Measurements from ENCODE around the gene OLFML2A.

The OLFML2A gene

DNA sequence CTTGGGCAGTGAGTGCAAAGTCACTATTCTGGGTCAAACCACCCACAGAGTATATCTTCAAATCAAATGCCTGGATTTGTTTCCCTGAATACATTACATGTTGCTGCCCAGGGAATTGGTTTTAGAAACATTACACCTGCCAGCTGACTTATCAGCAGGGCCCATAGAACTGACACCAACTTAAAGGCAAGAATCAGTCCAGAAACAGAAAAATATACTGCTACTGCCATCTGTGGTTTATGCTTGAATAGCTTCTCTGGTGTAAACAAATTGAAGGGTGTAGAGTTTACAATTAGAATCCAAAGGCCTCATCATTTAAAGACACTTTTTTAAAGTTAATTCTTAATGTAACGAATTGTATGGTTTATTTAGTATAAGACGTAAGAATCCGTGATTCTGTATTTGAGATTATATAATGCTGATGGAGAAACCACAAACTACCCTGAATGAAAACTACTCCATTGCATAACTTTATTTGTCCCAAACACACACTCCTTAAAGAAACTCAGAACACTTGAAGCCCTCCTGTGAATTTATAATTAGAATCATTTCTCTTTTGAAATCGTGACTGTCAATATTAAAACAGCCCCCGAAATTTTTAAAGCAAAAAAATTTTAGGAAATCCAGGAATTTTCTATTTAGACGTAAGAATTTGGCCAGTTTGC, 12.0 kb upstream of the OLFML2A start (continued):
- TF ChIP-seq, protein P1, sequence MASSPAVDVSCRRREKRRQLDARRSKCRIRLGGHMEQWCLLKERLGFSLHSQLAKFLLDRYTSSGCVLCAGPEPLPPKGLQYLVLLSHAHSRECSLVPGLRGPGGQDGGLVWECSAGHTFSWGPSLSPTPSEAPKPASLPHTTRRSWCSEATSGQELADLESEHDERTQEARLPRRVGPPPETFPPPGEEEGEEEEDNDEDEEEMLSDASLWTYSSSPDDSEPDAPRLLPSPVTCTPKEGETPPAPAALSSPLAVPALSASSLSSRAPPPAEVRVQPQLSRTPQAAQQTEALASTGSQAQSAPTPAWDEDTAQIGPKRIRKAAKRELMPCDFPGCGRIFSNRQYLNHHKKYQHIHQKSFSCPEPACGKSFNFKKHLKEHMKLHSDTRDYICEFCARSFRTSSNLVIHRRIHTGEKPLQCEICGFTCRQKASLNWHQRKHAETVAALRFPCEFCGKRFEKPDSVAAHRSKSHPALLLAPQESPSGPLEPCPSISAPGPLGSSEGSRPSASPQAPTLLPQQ (tag by site-specific recombination; IDR thresholded peaks at IDR 0.05), result 0 out of 2 replicates have a peak, but pooled peaks have one; percentile 36

DNA sequence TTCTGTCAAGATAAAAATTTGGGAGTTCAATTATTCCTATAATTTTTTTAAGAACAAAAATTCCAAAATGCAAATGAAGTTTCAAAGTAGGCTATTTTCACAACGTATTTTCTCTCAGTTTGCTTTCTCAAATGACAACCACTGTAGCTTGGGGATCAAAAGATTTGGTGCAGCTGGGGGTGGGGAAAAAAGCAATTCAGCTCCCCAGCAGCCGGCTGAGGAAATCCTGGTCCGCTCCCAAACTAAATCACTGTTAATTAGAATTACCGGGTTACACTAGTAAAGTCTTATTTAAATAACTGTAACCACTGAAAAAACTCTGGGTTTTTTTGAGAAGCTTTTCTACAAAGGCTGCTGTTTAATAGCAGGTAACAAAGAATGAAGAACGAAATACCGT, 11.5 kb upstream of the OLFML2A start:
- Histone ChIP-seq H3K9me3 (ENCODE audit: control insufficient read depth, insufficient read depth, low read depth, low read length) (no peaks in the 10 kb centered on the region), H3K36me3 (ENCODE audit: control insufficient read depth in 2 of 2, insufficient read depth in 1 of 2, low read length in 2 of 2) (no peaks in the 10 kb centered on the region), H3K27ac (ENCODE audit: extremely low read depth, low read depth, low read length) (no peak overlapping the region), H3K4me1 (ENCODE audit: control insufficient read depth, insufficient read depth, low read length) (peaks cover 27% of the 10 kb centered on the region), H3K4me3 (ENCODE audit: low read depth, low read length) (no peak overlapping the region)
- TF ChIP-seq ZNF623 (tag by site-specific recombination; IDR thresholded peaks at IDR 0.05), result no peak
- no peak for TF ChIP-seq ZFP69B (tag by site-specific recombination; IDR thresholded peaks at IDR 0.05)
- TF ChIP-seq ZNF324 (tag by site-specific recombination; IDR thresholded peaks at IDR 0.05), result no peak
- TF ChIP-seq ZNF146 (tag by site-specific recombination; IDR thresholded peaks at IDR 0.05), result no peak
- TF ChIP-seq ZNF530 (tag by site-specific recombination; IDR thresholded peaks at IDR 0.05; ENCODE audit: low read depth), result no peak
- TF ChIP-seq, protein P2, sequence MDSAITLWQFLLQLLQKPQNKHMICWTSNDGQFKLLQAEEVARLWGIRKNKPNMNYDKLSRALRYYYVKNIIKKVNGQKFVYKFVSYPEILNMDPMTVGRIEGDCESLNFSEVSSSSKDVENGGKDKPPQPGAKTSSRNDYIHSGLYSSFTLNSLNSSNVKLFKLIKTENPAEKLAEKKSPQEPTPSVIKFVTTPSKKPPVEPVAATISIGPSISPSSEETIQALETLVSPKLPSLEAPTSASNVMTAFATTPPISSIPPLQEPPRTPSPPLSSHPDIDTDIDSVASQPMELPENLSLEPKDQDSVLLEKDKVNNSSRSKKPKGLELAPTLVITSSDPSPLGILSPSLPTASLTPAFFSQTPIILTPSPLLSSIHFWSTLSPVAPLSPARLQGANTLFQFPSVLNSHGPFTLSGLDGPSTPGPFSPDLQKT (IDR thresholded peaks at IDR 0.05; ENCODE audit: borderline replicate concordance, low read depth, low read length), result no peak
- TF ChIP-seq, protein P3, sequence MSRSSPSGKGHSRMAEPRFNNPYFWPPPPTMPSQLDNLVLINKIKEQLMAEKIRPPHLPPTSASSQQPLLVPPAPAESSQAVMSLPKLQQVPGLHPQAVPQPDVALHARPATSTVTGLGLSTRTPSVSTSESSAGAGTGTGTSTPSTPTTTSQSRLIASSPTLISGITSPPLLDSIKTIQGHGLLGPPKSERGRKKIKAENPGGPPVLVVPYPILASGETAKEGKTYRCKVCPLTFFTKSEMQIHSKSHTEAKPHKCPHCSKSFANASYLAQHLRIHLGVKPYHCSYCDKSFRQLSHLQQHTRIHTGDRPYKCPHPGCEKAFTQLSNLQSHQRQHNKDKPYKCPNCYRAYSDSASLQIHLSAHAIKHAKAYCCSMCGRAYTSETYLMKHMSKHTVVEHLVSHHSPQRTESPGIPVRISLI (tag by site-specific recombination; IDR thresholded peaks at IDR 0.05), result no peak
- no peak for TF ChIP-seq ZNF677 (tag by site-specific recombination; IDR thresholded peaks at IDR 0.05)
- no peak for TF ChIP-seq ZNF184 (tag by site-specific recombination; IDR thresholded peaks at IDR 0.05)
- no peak for TF ChIP-seq KLF16 (tag by site-specific recombination; IDR thresholded peaks at IDR 0.05)
- no peak for TF ChIP-seq YY1 (tag by site-specific recombination; IDR thresholded peaks at IDR 0.05)
- no peak for TF ChIP-seq OSR2 (tag by site-specific recombination; IDR thresholded peaks at IDR 0.05)
- TF ChIP-seq ZNF239 (tag by site-specific recombination; IDR thresholded peaks at IDR 0.05), result no peak
- no peak for TF ChIP-seq ZNF311 (tag by site-specific recombination; IDR thresholded peaks at IDR 0.05; ENCODE audit: borderline replicate concordance)
- TF ChIP-seq SP7 (tag by site-specific recombination; IDR thresholded peaks at IDR 0.05), result no peak
- ChIA-PET POLR2A (interaction anchor here (0.9 kb wide), 1 partner anchor 90 kb away, joined by 3 read pairs; no protein-coding TSS in a partner anchor), CTCF (interaction anchor here (0.6 to 4.3 kb wide), 23 partner anchors 10 to 232 kb away, joined by 3 to 46 read pairs (median 7); partner anchors contain the start of genes OLFML2A and WDR38)

DNA sequence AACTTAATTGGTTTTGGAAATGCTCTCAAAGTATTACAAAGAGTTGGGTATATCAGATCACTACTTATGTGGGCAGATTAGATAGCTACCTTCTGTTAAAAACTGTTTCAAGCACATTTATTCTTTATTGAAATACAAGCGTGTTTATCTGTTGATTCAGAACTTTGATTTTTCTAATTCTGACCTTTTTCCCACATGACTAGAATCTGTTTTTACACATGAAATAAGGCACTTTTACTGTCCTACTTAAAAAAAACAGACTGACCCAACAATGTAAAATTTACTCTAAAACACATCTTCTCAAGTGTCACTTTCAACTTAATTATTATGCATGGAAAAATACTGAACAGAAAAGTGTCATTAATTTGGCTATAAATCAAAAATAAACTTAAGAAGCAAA, 10.6 kb upstream of the OLFML2A start:
- Histone ChIP-seq H3K27ac (ENCODE audit: extremely low read depth, low read depth, low read length) (no peak overlapping the region), H3K9me3 (ENCODE audit: control insufficient read depth, insufficient read depth, low read depth, low read length) (no peaks in the 10 kb centered on the region), H3K36me3 (ENCODE audit: control insufficient read depth in 2 of 2, insufficient read depth in 1 of 2, low read length in 2 of 2) (no peaks in the 10 kb centered on the region), H3K4me1 (ENCODE audit: control insufficient read depth, insufficient read depth, low read length) (peaks cover 26% of the 10 kb centered on the region), H3K4me3 (ENCODE audit: low read depth, low read length) (no peak overlapping the region)
- CTCF ChIA-PET, result interaction anchor here (0.9 to 4.3 kb wide), 15 partner anchors 9 to 378 kb away, joined by 3 to 46 read pairs (median 7); partner anchors contain the start of genes OLFML2A, SCAI and WDR38
- TF ChIP-seq, protein P4, sequence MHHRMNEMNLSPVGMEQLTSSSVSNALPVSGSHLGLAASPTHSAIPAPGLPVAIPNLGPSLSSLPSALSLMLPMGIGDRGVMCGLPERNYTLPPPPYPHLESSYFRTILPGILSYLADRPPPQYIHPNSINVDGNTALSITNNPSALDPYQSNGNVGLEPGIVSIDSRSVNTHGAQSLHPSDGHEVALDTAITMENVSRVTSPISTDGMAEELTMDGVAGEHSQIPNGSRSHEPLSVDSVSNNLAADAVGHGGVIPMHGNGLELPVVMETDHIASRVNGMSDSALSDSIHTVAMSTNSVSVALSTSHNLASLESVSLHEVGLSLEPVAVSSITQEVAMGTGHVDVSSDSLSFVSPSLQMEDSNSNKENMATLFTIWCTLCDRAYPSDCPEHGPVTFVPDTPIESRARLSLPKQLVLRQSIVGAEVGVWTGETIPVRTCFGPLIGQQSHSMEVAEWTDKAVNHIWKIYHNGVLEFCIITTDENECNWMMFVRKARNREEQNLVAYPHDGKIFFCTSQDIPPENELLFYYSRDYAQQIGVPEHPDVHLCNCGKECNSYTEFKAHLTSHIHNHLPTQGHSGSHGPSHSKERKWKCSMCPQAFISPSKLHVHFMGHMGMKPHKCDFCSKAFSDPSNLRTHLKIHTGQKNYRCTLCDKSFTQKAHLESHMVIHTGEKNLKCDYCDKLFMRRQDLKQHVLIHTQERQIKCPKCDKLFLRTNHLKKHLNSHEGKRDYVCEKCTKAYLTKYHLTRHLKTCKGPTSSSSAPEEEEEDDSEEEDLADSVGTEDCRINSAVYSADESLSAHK (tag by site-specific recombination; IDR thresholded peaks at IDR 0.05), result peak; percentile 54; the same call in 1 of the 2 replicates
- TF ChIP-seq, protein P5, sequence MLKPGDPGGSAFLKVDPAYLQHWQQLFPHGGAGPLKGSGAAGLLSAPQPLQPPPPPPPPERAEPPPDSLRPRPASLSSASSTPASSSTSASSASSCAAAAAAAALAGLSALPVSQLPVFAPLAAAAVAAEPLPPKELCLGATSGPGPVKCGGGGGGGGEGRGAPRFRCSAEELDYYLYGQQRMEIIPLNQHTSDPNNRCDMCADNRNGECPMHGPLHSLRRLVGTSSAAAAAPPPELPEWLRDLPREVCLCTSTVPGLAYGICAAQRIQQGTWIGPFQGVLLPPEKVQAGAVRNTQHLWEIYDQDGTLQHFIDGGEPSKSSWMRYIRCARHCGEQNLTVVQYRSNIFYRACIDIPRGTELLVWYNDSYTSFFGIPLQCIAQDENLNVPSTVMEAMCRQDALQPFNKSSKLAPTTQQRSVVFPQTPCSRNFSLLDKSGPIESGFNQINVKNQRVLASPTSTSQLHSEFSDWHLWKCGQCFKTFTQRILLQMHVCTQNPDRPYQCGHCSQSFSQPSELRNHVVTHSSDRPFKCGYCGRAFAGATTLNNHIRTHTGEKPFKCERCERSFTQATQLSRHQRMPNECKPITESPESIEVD (tag by site-specific recombination; IDR thresholded peaks at IDR 0.05), result peak; percentile 75
- TF ChIP-seq, protein P6, sequence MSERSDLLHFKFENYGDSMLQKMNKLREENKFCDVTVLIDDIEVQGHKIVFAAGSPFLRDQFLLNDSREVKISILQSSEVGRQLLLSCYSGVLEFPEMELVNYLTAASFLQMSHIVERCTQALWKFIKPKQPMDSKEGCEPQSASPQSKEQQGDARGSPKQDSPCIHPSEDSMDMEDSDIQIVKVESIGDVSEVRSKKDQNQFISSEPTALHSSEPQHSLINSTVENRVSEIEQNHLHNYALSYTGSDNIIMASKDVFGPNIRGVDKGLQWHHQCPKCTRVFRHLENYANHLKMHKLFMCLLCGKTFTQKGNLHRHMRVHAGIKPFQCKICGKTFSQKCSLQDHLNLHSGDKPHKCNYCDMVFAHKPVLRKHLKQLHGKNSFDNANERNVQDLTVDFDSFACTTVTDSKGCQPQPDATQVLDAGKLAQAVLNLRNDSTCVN (tag by site-specific recombination; optimal IDR thresholded peaks at IDR 0.05), result no peak
- POLR2A ChIA-PET, result interaction anchor here (0.9 to 1.1 kb wide), 2 partner anchors 9 to 89 kb away, joined by 3 to 6 read pairs; no protein-coding TSS in a partner anchor

Measured in HEK293 (cell line).